Pons (tissue), 1 donor: ENCODE measurements around the gene MRPL2.
"Not testable (repeated sequence)": the region's sequence is repeated elsewhere in the genome, so short reads cannot be mapped to it uniquely, and the experiment has no call there.

Experiments
- DNase-seq: peaks from one replicate; pipeline ENCODE4 v3.0.0-alpha.2; 2016; ENCODE audit warnings: low spot score

The MRPL2 gene

GRCh38 chr6:43052842-43053544 is 6.2 kb downstream of the MRPL2 start:
- no peak for DNase-seq

GRCh38 chr6:43052225-43052841 is 6.9 kb downstream of the MRPL2 start:
- no peak for DNase-seq

GRCh38 chr6:43050981-43051380 is 8.3 kb downstream of the MRPL2 start:
- no peak for DNase-seq

GRCh38 chr6:43047998-43048397 is 11.2 kb downstream of the MRPL2 start:
- no peak for DNase-seq

GRCh38 chr6:43045371-43045930 is 13.8 kb downstream of the MRPL2 start:
- no peak for DNase-seq

GRCh38 chr6:43043310-43043709 is 15.9 kb downstream of the MRPL2 start:
- DNase-seq = no peak

- not testable (repeated sequence) for DNase-seq
These were observed 17.8 kb downstream of the MRPL2 start for GRCh38 chr6:43041475-43041874.

GRCh38 chr6:43040542-43041257 is 18.5 kb downstream of the MRPL2 start:
- DNase-seq = no peak

GRCh38 chr6:43038727-43039126 is 20.5 kb downstream of the MRPL2 start:
- no peak for DNase-seq

- DNase-seq = no peak
These were observed 21.5 kb downstream of the MRPL2 start for GRCh38 chr6:43037706-43038105.

- DNase-seq = no peak
These were observed 22.0 kb downstream of the MRPL2 start for GRCh38 chr6:43037197-43037596.

GRCh38 chr6:43036712-43037111 is 22.5 kb downstream of the MRPL2 start:
- DNase-seq = no peak

- no peak for DNase-seq
These were observed 23.6 kb downstream of the MRPL2 start for GRCh38 chr6:43035495-43036194.

- DNase-seq = no peak
These were observed 25.1 kb downstream of the MRPL2 start for GRCh38 chr6:43034190-43034525.

- DNase-seq = no peak
These were observed 25.6 kb downstream of the MRPL2 start for GRCh38 chr6:43033496-43034189.

GRCh38 chr6:43032326-43032725 is 26.9 kb downstream of the MRPL2 start:
- no peak for DNase-seq

- no peak for DNase-seq
These were observed 30.1 kb downstream of the MRPL2 start for GRCh38 chr6:43029120-43029519.

GRCh38 chr6:43026365-43026764 is 32.9 kb downstream of the MRPL2 start:
- no peak for DNase-seq

GRCh38 chr6:43024436-43024835 is 34.8 kb downstream of the MRPL2 start:
- DNase-seq = no peak

GRCh38 chr6:43021270-43022047 is 37.8 kb downstream of the MRPL2 start, which contains the start of gene RRP36:
Gene RRP36, plus strand, starts transcription at chr6:43021623. Its CDS starts 32 bp downstream, at chr6:43021655.
- DNase-seq = peak; percentile 56

GRCh38 chr6:43020847-43021246 is 38.4 kb downstream of the MRPL2 start:
- DNase-seq = no peak
